Measurements from ENCODE around the gene CLDN24.

GRCh38 chr4:183297675-183298074 is 24.6 kb downstream of the CLDN24 start:
- no peak for TF ChIP-seq EZH2 (optimal IDR thresholded peaks at IDR 0.05; ENCODE audit: low read depth, low read length)
- TF ChIP-seq, protein P1, sequence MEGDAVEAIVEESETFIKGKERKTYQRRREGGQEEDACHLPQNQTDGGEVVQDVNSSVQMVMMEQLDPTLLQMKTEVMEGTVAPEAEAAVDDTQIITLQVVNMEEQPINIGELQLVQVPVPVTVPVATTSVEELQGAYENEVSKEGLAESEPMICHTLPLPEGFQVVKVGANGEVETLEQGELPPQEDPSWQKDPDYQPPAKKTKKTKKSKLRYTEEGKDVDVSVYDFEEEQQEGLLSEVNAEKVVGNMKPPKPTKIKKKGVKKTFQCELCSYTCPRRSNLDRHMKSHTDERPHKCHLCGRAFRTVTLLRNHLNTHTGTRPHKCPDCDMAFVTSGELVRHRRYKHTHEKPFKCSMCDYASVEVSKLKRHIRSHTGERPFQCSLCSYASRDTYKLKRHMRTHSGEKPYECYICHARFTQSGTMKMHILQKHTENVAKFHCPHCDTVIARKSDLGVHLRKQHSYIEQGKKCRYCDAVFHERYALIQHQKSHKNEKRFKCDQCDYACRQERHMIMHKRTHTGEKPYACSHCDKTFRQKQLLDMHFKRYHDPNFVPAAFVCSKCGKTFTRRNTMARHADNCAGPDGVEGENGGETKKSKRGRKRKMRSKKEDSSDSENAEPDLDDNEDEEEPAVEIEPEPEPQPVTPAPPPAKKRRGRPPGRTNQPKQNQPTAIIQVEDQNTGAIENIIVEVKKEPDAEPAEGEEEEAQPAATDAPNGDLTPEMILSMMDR (IDR thresholded peaks at IDR 0.05; ENCODE audit: low read length): no peak
- no peak for TF ChIP-seq EZH2phosphoT487 (IDR thresholded peaks at IDR 0.05; ENCODE audit: low read length)
